ENCODE results near the gene HS6ST3.
"Not testable (repeated sequence)": the region's sequence is repeated elsewhere in the genome, so short reads cannot be mapped to it uniquely, and the experiment has no call there.

Gene HS6ST3

DNA sequence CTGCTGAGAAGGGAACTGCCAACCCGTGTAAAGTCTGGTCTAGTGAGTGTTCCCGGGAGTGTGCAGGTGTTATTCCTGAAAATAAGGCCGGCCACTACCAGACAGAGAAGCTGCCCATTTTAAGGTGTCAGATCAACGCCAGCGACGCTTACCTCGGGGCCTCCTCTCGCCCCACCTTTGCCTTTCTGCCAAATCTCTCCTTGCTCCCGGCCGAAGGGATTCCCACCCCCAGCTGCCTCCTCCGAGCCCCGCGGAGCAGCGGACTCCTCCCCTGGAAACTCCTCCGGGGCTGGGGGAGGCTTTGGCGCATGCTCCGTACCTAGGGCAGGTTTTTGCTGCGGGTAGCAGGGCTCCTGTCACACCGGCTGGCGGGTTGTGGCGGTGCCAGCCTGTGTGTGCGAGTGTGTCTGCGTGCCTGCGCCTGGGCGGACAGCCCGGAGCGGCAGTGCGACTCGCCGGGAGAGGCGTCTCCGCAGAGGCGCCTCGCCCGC, at the start of gene HS6ST3:
HS6ST3 (plus strand) TSS at position 359 of the 491 bp plus-strand sequence.
- POLR2A ChIA-PET = interaction anchor here (1.0 to 3.3 kb wide), 2 partner anchors 9 to 37 kb away, joined by 3 to 16 read pairs; partner anchors contain the start of gene UGGT2
- CTCF ChIA-PET = no interaction called here
- peak; percentile 71 for DNase-seq (ENCODE audit: extremely low spot score)
- TF ChIP-seq CTBP1 (IDR thresholded peaks at IDR 0.05; ENCODE audit: borderline replicate concordance) (no peak), SP1 (IDR thresholded peaks at IDR 0.05) (no peak), ARNT (IDR thresholded peaks at IDR 0.05) (no peak), FOXA1 (IDR thresholded peaks at IDR 0.05) (no peak), ZNF384 (IDR thresholded peaks at IDR 0.05) (no peak), SUZ12 (IDR thresholded peaks at IDR 0.05) (no peak)
- TF ChIP-seq, protein P1, sequence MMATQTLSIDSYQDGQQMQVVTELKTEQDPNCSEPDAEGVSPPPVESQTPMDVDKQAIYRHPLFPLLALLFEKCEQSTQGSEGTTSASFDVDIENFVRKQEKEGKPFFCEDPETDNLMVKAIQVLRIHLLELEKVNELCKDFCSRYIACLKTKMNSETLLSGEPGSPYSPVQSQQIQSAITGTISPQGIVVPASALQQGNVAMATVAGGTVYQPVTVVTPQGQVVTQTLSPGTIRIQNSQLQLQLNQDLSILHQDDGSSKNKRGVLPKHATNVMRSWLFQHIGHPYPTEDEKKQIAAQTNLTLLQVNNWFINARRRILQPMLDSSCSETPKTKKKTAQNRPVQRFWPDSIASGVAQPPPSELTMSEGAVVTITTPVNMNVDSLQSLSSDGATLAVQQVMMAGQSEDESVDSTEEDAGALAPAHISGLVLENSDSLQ (IDR thresholded peaks at IDR 0.05) = no peak

DNA sequence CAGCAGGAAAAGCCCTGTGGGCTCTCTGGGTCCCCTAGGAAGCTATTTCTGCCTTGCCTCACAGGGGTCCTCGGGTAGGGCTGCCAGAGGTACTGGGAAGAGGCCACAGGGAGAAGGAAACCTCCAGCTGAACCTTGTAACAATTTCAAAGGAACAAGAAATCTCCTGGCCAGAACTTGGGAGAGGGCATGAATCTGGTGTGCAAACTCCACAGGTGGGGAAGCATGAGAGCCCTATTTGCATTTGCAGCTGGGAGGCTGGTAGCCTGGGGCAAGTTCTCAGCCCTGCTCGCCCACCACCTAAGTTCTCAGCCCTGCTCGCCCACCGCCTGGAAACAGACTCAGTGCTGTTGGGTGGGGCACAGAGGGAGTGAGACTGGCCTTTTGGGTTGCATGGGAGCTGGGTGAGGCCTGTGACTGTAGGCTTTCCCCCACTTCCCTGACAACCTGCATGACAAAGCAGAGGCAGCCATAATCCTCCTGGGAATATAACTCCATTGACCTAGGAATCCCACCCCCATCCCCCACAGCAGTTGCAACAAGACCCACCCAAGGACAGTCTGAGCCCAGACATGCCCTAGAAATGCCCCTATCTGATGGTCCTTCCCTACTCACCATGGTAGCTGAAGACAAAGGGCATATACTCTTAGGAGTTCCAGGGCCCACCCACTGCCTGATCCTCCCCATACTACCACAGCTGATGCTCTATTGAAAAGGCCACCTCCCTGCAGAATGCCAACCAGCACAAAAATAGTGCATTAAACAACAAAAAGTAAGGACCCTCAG, 48.4 kb upstream of the HS6ST3 start:
- TF ChIP-seq ZNF384 (IDR thresholded peaks at IDR 0.05) (no peak), CTBP1 (IDR thresholded peaks at IDR 0.05; ENCODE audit: borderline replicate concordance) (no peak), FOXM1 (IDR thresholded peaks at IDR 0.05; ENCODE audit: borderline replicate concordance) (no peak), ELF4 (IDR thresholded peaks at IDR 0.05) (no peak), FOXA1 (IDR thresholded peaks at IDR 0.05) (no peak), TARDBP (IDR thresholded peaks at IDR 0.05) (no peak), SP1 (IDR thresholded peaks at IDR 0.05) (no peak), LEF1 (IDR thresholded peaks at IDR 0.05; ENCODE audit: borderline replicate concordance) (no peak), NFRKB (IDR thresholded peaks at IDR 0.05) (no peak), FOXK2 (IDR thresholded peaks at IDR 0.05) (no peak), HDGF (IDR thresholded peaks at IDR 0.05; ENCODE audit: borderline replicate concordance) (no peak), ARNT (IDR thresholded peaks at IDR 0.05) (no peak), BHLHE40 (IDR thresholded peaks at IDR 0.05; ENCODE audit: borderline replicate concordance) (no peak), L3MBTL2 (conservative IDR thresholded peaks at IDR 0.05) (no peak), SUZ12 (IDR thresholded peaks at IDR 0.05) (no peak)
- TF ChIP-seq, protein P1 (IDR thresholded peaks at IDR 0.05) = no peak
- no peak for DNase-seq (ENCODE audit: extremely low spot score)
- ChIA-PET POLR2A (interaction anchor here (3.6 kb wide), 1 partner anchor 12 kb away, joined by 16 read pairs; the partner anchor contains the start of gene UGGT2), CTCF (no interaction called here)

DNA sequence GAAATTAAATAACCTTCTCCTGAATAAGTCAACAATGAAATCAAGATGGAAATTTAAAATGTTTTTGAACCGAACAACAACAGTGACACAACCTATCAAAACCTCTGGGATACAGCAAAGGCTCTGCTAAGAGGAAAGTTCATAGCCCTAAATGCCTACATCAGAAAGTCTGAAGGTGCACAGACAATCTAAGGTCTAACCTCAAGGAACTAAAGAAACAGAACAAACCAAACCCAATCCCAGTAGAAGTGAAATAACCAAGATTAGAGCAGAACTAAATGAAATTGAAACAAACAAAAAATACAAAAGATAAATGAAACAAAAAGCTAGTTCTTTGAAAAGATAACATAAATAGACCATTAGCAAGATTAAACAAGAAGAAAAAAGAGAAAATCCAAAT, 45.7 kb upstream of the HS6ST3 start:
- DNase-seq (ENCODE audit: extremely low spot score) = no peak
- TF ChIP-seq CTBP1 (IDR thresholded peaks at IDR 0.05; ENCODE audit: borderline replicate concordance) (no peak), SUZ12 (IDR thresholded peaks at IDR 0.05) (no peak), SP1 (IDR thresholded peaks at IDR 0.05) (no peak), LEF1 (IDR thresholded peaks at IDR 0.05; ENCODE audit: borderline replicate concordance) (no peak), FOXA1 (IDR thresholded peaks at IDR 0.05) (no peak), L3MBTL2 (conservative IDR thresholded peaks at IDR 0.05) (no peak), TARDBP (IDR thresholded peaks at IDR 0.05) (no peak), ELF4 (IDR thresholded peaks at IDR 0.05) (no peak), NFRKB (IDR thresholded peaks at IDR 0.05) (no peak), HDGF (IDR thresholded peaks at IDR 0.05; ENCODE audit: borderline replicate concordance) (no peak), FOXK2 (IDR thresholded peaks at IDR 0.05) (no peak)
- TF ChIP-seq, protein P1 (IDR thresholded peaks at IDR 0.05) = no peak
- POLR2A ChIA-PET = no interaction called here
- CTCF ChIA-PET = no interaction called here

DNA sequence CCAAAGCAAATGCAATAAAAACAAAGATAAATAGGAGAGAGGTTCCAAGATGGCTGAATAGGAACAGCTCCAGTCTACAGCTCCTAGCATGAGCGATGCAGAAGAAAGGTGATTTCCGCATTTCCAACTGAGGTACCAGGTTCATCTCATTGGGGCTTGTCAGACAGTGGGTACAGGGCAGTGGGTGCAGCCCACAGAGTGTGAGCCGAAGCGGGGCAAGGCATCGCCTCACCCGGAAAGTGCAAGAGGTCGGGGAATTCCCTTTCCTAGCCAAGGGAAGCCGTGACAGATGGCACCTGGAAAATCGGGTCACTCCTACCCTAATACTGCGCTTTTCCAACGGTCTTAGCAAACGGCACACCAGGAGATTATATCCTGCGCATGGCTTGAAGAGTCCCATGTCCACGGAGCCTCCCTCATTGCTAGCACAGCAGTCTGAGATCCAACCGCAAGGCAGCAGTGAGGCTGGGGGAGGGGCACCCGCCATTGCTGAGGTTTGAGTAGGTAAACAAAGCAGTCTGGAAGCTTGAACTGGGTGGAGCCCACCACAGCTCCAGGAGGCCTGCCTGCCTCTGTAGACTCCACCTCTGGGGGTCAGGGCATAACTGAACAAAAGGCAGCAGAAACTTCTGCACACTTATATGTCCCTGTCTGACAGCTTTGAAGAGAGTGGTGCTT, 43.3 kb upstream of the HS6ST3 start:
- CTCF ChIA-PET; POLR2A ChIA-PET; DNase-seq (ENCODE audit: extremely low spot score): not testable (repeated sequence)

DNA sequence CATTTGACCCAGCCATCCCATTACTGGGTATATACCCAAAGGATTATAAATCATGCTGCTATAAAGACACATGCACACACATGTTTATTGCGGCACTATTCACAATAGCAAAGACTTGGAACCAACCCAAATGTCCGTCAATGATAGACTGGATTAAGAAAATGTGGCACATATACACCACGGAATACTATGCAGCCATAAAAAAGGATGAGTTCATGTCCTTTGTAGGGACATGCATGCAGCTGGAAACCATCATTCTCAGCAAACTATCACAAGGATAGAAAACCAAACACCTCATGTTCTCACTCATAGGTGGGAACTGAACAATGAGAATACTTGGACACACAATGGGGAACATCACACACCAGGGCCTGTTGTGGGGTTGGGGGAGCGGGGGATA, 39.0 kb upstream of the HS6ST3 start:
- POLR2A ChIA-PET; CTCF ChIA-PET; DNase-seq (ENCODE audit: extremely low spot score): not testable (repeated sequence)

DNA sequence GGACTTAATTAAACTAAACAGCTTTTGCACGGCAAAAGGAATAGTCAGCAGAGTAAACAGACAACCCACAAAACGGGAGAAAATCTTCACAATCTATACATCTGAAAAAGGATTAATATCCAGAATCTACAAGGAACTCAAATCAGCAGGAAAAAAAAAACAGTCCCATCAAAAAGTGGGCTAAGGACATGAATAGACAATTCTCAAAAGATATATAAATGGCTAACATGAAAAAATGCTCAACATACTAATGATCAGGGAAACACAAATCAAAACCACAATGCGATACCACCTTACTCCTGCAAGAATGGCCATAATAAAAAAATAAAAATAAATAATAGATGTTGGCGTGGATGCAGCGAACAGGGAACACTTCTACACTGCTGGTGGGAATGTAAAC, 38.4 kb upstream of the HS6ST3 start:
- DNase-seq (ENCODE audit: extremely low spot score); POLR2A ChIA-PET: not testable (repeated sequence)
- CTCF ChIA-PET = interaction anchor here (1.0 kb wide), 1 partner anchor 32 kb away, joined by 3 read pairs; no protein-coding TSS in a partner anchor

DNA sequence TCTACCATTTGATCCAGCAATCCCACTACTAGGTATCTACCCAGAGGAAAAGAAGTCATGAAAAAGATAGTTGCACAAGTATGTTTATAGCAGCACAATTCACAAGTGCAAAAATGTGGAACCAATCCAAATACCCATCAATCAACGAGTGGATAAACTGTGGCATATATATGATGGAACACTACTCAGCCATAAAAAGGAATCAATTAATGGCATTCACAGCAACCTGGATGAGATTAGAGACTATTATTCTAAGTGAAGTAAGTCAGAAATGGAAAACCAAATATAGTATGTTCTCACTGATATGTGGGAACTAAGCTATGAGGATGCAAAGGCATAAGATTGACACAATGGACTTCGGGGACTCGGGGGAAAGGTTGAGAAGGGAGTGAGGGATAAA, 38.0 kb upstream of the HS6ST3 start:
- TF ChIP-seq, protein P1 (IDR thresholded peaks at IDR 0.05) = peak; percentile 66; the same call in 1 of the 2 replicates
- ChIA-PET POLR2A (interaction anchor here (0.7 kb wide), 1 partner anchor 13 kb away, joined by 3 read pairs; no protein-coding TSS in a partner anchor), CTCF (interaction anchor here (1.0 kb wide), 1 partner anchor 32 kb away, joined by 3 read pairs; no protein-coding TSS in a partner anchor)
- not testable (repeated sequence) for DNase-seq (ENCODE audit: extremely low spot score)

All from HEK293T (cell line).